SIG-M5 treated with dmso at 0.1 percent for 504 hours (cell line): ENCODE measurements around the gene GLB1L2.

ENCODE experiments used
- DNase-seq: peaks from one replicate; lab custom pipeline; 2025; ENCODE audit not compliant: unreplicated experiment; lab: John Stamatoyannopoulos, UW

GLB1L2 gene

GRCh38 chr11:134365011-134365925 lies 33.5 kb downstream of the GLB1L2 start:
- DNase-seq, result no peak

- DNase-seq, result no peak
Observed at GRCh38 chr11:134366254-134366653, 34.5 kb downstream of the GLB1L2 start.

- DNase-seq, result no peak
Observed at GRCh38 chr11:134367781-134368180, 36.0 kb downstream of the GLB1L2 start.

- DNase-seq, result no peak
Observed at GRCh38 chr11:134369656-134370525, 38.1 kb downstream of the GLB1L2 start.

GRCh38 chr11:134370526-134371435 lies 39.0 kb downstream of the GLB1L2 start:
- DNase-seq, result no peak

GRCh38 chr11:134371436-134372185 lies 39.8 kb downstream of the GLB1L2 start:
- DNase-seq, result no peak

GRCh38 chr11:134372536-134372935 lies 40.7 kb downstream of the GLB1L2 start:
- no peak for DNase-seq

- no peak for DNase-seq
Observed at GRCh38 chr11:134372961-134373360, 41.2 kb downstream of the GLB1L2 start.

GRCh38 chr11:134373591-134374052 lies 41.8 kb downstream of the GLB1L2 start:
- no peak for DNase-seq

- no peak for DNase-seq
Observed at GRCh38 chr11:134374171-134374570, 42.4 kb downstream of the GLB1L2 start.

GRCh38 chr11:134374891-134375550 lies 43.2 kb downstream of the GLB1L2 start:
- no peak for DNase-seq

GRCh38 chr11:134376150-134376921 lies 44.5 kb downstream of the GLB1L2 start:
- DNase-seq, result no peak

GRCh38 chr11:134377876-134378275 lies 46.1 kb downstream of the GLB1L2 start:
- no peak for DNase-seq

- DNase-seq, result no peak
Observed at GRCh38 chr11:134379241-134379640, 47.5 kb downstream of the GLB1L2 start.

- DNase-seq, result no peak
Observed at GRCh38 chr11:134380229-134380628, 48.4 kb downstream of the GLB1L2 start.

GRCh38 chr11:134380785-134381184 lies 49.0 kb downstream of the GLB1L2 start:
- DNase-seq, result no peak

GRCh38 chr11:134382257-134382656 lies 50.5 kb downstream of the GLB1L2 start:
- DNase-seq, result no peak

GRCh38 chr11:134382830-134383229 lies 51.0 kb downstream of the GLB1L2 start:
- no peak for DNase-seq
